IMR-90 (cell line): ENCODE data around the gene COL4A5.

Experiments
- CTCF ChIP-seq: conservative IDR thresholded peaks from 2 replicates; pipeline ENCODE4 v1.5.1; 2012; ENCODE audit warnings: mild to moderate bottlenecking, low read depth, low read length, improper control_type of control experiment
- RFX5 ChIP-seq: IDR thresholded peaks from 2 replicates; pipeline ENCODE4 v1.8.0; 2012; ENCODE audit warnings: low read depth, mild to moderate bottlenecking, low read length, moderate library complexity

DNA sequence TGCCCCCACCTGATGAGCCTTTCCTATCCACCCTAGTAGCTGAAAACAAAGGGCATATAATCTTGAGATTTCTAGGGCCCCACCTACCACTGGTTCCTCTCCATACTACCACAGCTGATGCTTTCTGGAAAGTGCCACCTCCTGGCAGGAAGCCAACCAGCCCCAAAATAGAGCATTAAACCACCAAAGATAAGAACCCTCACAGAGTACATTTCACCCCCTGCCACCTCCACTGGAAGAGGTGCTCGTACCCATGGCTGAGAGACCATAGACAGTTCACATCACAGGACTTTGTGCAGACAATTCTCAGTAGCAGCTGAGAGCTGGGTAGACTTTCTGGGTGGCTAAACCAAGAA is 202.6 kb downstream of the COL4A5 start:
- TF ChIP-seq CTCF = no peak
- TF ChIP-seq RFX5 = no peak
